Measurements from ENCODE around the gene GPR32.

GPR32 gene

GRCh38 chr19:50804420-50805272 lies 34.4 kb downstream of the GPR32 start (continued):
- peak; percentile 37; the same call in 1 of the 2 replicates for TF ChIP-seq ZNF596 (tag by site-specific recombination; IDR thresholded peaks at IDR 0.05)
- TF ChIP-seq SP7 (tag by site-specific recombination; IDR thresholded peaks at IDR 0.05), result peak; percentile 73; the same call in 1 of the 2 replicates
- no peak for TF ChIP-seq ZNF26 (tag by site-specific recombination; IDR thresholded peaks at IDR 0.05)
- TF ChIP-seq BCL11B (tag by site-specific recombination; IDR thresholded peaks at IDR 0.05; ENCODE audit: low read depth), result 0 out of 2 replicates have a peak, but pooled peaks have one; percentile 6
- TF ChIP-seq ZNF18 (tag by site-specific recombination; IDR thresholded peaks at IDR 0.05), result no peak
- peak; percentile 30; the same call in 1 of the 2 replicates for TF ChIP-seq GLIS1 (tag by site-specific recombination; IDR thresholded peaks at IDR 0.05)
- no peak for TF ChIP-seq ZNF354C (tag by site-specific recombination; IDR thresholded peaks at IDR 0.05; ENCODE audit: borderline replicate concordance, low read depth)
- peak; percentile 76 for TF ChIP-seq ZNF501 (tag by site-specific recombination; IDR thresholded peaks at IDR 0.05)
- TF ChIP-seq ZNF311 (tag by site-specific recombination; IDR thresholded peaks at IDR 0.05; ENCODE audit: borderline replicate concordance), result no peak
- TF ChIP-seq ZNF121 (tag by site-specific recombination; IDR thresholded peaks at IDR 0.05), result 0 out of 2 replicates have a peak, but pooled peaks have one; percentile 14
- no peak for TF ChIP-seq PRDM6 (tag by site-specific recombination; IDR thresholded peaks at IDR 0.05)
- peak; percentile 66; the same call in 1 of the 2 replicates for TF ChIP-seq GLIS2 (tag by site-specific recombination; IDR thresholded peaks at IDR 0.05)
- no peak for TF ChIP-seq ZNF362 (tag by site-specific recombination; IDR thresholded peaks at IDR 0.05)
- TF ChIP-seq KLF17 (tag by site-specific recombination; IDR thresholded peaks at IDR 0.05), result peak; percentile 55
- peak; percentile 52 for TF ChIP-seq ZBTB10 (tag by site-specific recombination; IDR thresholded peaks at IDR 0.05)
- TF ChIP-seq ZNF175 (tag by site-specific recombination; IDR thresholded peaks at IDR 0.05), result no peak
- TF ChIP-seq RBAK (tag by site-specific recombination; IDR thresholded peaks at IDR 0.05), result no peak
- TF ChIP-seq ZNF654 (tag by site-specific recombination; IDR thresholded peaks at IDR 0.05; ENCODE audit: low read depth), result no peak
- 0 out of 2 replicates have a peak, but pooled peaks have one; percentile 73 for TF ChIP-seq ZFP41 (tag by site-specific recombination; IDR thresholded peaks at IDR 0.05; ENCODE audit: borderline replicate concordance)
- no peak for TF ChIP-seq ZNF174 (tag by site-specific recombination; IDR thresholded peaks at IDR 0.05)
- no peak for TF ChIP-seq WT1 (tag by site-specific recombination; IDR thresholded peaks at IDR 0.05)
- TF ChIP-seq PATZ1 (tag by site-specific recombination; IDR thresholded peaks at IDR 0.05), result peak; percentile 83
- TF ChIP-seq ZFP3 (tag by site-specific recombination; IDR thresholded peaks at IDR 0.05; ENCODE audit: low read depth), result no peak
- TF ChIP-seq HOXA7 (CRISPR knock-in tag; IDR thresholded peaks at IDR 0.05; ENCODE audit: borderline replicate concordance), result no peak
- TF ChIP-seq ZNF2 (tag by site-specific recombination; IDR thresholded peaks at IDR 0.05), result peak; percentile 75; the same call in 1 of the 2 replicates
